ENCODE results near the gene OAF. TPM values are rescaled to one million over a fixed set of nuclear protein-coding genes. Genes with fewer than 3 reads are reported as not detected.

The OAF gene
- total RNA-seq, 2 donors from 2014 or later = 142 to 152 TPM

GRCh38 chr11:120217941-120218694 lies 7.3 kb downstream of the OAF start:
- Histone ChIP-seq H3K27ac (peak overlapping the region; percentile 44), H3K4me1 (peaks cover 5% of the 10 kb centered on the region), H3K9ac (ENCODE audit: low read depth in 2 of 2, low read length in 2 of 2) (peak overlapping the region; percentile 7 to 27), H3K36me3 (no peaks in the 10 kb centered on the region), H3K27me3 (no peaks in the 10 kb centered on the region), H3K9me3 (no peaks in the 10 kb centered on the region), H3K4me3 (no peak overlapping the region)
- DNase-seq = no peak
- no peak for TF ChIP-seq CTCF (IDR thresholded peaks at IDR 0.05)
- intact Hi-C loops (cut with DNase I) = no loop called here

GRCh38 chr11:120218695-120219033 lies 7.8 kb downstream of the OAF start:
- no peaks in the 10 kb centered on the region for H3K36me3 ChIP-seq
- no peak overlapping the region for H3K9ac ChIP-seq (ENCODE audit: low read depth in 2 of 2, low read length in 2 of 2)
- no peak for TF ChIP-seq CTCF (IDR thresholded peaks at IDR 0.05)
- no peaks in the 10 kb centered on the region for H3K9me3 ChIP-seq
- intact Hi-C loops (cut with DNase I) = no loop called here
- no peak for DNase-seq
- peak overlapping the region; percentile 44 for H3K27ac ChIP-seq
- no peaks in the 10 kb centered on the region for H3K27me3 ChIP-seq
- H3K4me3 ChIP-seq = no peak overlapping the region
- H3K4me1 ChIP-seq = peaks cover 1% of the 10 kb centered on the region

- TF ChIP-seq CTCF (IDR thresholded peaks at IDR 0.05) = no peak
- Histone ChIP-seq H3K27me3 (no peaks in the 10 kb centered on the region), H3K36me3 (no peaks in the 10 kb centered on the region), H3K9me3 (no peaks in the 10 kb centered on the region), H3K4me3 (no peak overlapping the region), H3K9ac (ENCODE audit: low read depth in 2 of 2, low read length in 2 of 2) (peak overlapping the region; percentile 27 to 30), H3K27ac (no peak overlapping the region), H3K4me1 (no peaks in the 10 kb centered on the region)
- DNase-seq = no peak
- intact Hi-C loops (cut with DNase I) = no loop called here
These were observed 8.6 kb downstream of the OAF start for GRCh38 chr11:120219232-120219937.

GRCh38 chr11:120219938-120220746 lies 9.3 kb downstream of the OAF start:
- Histone ChIP-seq H3K9ac (ENCODE audit: low read depth in 2 of 2, low read length in 2 of 2) (peak overlapping the region; percentile 30 to 60), H3K9me3 (no peaks in the 10 kb centered on the region), H3K27me3 (no peaks in the 10 kb centered on the region), H3K36me3 (no peaks in the 10 kb centered on the region), H3K4me1 (no peaks in the 10 kb centered on the region), H3K27ac (no peak overlapping the region), H3K4me3 (no peak overlapping the region)
- intact Hi-C loops (cut with DNase I) = no loop called here
- TF ChIP-seq CTCF (IDR thresholded peaks at IDR 0.05) = no peak
- DNase-seq = no peak

- no peak overlapping the region for H3K4me3 ChIP-seq
- H3K4me1 ChIP-seq = no peaks in the 10 kb centered on the region
- DNase-seq = no peak
- no peak for TF ChIP-seq CTCF (IDR thresholded peaks at IDR 0.05)
- intact Hi-C loops (cut with DNase I) = no loop called here
- H3K36me3 ChIP-seq = no peaks in the 10 kb centered on the region
- no peaks in the 10 kb centered on the region for H3K9me3 ChIP-seq
- H3K27me3 ChIP-seq = no peaks in the 10 kb centered on the region
- peak overlapping the region; percentile 6 to 60 for H3K9ac ChIP-seq (ENCODE audit: low read depth in 2 of 2, low read length in 2 of 2)
- H3K27ac ChIP-seq = peak overlapping the region; percentile 4
These were observed 9.9 kb downstream of the OAF start for GRCh38 chr11:120220747-120221037.
